DMS114 treated with DMSO at 0.1 percent for 48 hours (cell line): Measurements from ENCODE around the gene FAM153A.
"Not testable (repeated sequence)": the region's sequence is repeated elsewhere in the genome, so short reads cannot be mapped to it uniquely, and the experiment has no call there.

Source experiments
- DNase-seq: peaks from one replicate; lab custom pipeline; 2025; ENCODE audit not compliant: unreplicated experiment; lab: John Stamatoyannopoulos, UW

Gene FAM153A

DNA sequence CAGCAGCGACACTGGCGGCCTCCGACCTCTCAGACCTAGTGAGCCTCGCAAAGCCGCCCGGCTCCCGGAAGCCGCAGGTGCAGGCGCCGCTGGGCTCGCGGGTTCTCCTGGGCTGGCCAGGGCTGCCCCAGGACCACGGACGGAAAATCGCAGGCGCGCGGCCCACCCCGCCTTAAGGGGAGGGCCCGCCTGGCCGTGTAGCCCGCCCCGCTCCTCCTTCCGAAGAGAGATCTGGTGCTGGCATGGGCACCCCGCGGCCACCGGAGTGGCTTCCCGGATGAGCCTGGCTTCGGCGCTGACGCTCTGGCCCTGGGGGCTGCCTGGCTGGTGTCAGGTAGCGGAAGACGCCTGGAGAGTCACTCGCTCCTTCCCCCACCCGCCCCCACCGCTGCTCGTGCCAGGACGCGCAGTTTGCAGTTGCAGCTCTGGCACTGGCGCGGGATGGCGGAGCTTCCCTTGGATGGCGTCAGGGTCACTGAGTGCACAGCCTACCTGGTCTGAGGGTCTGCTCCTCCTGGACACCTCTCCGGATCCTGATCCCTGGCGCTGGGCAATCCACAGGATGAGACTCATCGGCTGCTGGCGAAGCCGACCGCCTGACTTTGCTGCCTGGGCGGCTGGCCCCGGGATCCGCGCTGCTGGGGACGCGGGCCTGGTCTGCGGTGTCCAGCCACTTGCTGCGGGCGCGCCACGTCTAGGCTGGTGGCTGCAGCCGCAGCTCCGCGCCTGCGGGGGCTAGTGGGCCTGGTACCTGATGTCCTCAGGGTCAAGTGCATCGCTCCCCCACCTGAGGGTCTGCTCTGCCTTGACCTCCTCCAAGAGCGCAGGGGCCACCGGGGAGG is at the start of gene FAM153A:
FAM153A (minus strand) TSS at position 108 of the 842 bp plus-strand sequence.
- DNase-seq: not testable (repeated sequence)

GRCh38 chr5:177832287-177832686 is 49.6 kb upstream of the FAM153A start:
- not testable (repeated sequence) for DNase-seq

DNA sequence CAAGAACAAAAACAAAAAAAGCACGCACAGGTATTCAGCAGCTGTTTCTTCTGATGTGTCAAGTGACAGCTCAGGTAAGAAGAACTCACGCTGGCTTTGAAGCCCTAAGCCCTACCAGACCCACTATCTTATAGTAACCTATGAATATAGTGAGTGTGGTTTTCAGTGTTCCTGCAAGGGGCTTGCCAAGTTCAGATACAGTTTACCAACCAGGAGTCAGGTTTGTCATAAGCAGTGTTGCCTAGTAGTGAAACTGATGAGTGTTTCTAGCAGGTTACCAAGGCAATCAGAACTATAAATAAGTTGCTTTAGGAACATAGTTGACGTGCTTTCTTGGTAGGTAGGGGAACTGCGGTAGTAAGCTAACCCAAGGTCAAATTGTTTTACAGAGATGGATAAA is 43.4 kb upstream of the FAM153A start:
- DNase-seq: not testable (repeated sequence)

DNA sequence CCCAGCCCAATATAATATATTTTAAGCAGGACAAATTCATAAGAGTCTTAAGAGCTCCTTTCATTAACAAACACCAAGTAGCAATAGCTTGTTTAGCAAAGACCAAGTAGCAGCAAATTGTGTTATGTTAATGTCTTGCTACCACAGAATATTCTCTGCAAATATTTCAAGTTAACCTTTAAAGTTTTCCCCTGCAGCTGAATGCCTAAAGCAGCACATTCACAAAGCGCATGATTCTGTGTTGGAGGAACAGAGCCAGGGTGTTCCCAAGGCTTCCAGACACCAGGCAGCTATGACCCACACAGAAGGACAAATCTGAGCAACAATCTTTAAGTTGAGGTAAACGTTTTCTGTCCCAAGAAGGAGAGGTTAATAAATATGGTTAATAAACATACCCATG is 42.1 kb upstream of the FAM153A start:
- DNase-seq: not testable (repeated sequence)

DNA sequence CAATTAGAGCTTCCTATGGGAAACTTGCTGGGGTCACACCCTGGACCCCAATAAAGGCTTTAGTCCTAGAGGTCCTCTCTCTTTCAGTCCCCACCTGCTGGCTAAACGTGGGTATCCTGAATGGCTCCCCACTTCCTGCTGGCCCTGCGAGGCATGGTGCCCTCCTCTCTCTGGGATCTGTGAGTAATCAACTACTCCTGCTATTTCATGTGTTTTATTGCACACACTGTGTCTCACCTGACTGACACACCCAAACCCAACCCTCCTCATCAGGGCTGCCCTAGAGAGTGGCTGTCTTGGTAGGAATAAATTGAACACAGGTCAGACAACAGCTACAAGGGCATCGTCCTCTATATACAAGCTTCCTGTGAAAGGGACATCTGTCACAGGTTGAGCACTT is 39.8 kb upstream of the FAM153A start:
- DNase-seq: not testable (repeated sequence)

GRCh38 chr5:177819664-177820063 is 37.0 kb upstream of the FAM153A start:
- not testable (repeated sequence) for DNase-seq

DNA sequence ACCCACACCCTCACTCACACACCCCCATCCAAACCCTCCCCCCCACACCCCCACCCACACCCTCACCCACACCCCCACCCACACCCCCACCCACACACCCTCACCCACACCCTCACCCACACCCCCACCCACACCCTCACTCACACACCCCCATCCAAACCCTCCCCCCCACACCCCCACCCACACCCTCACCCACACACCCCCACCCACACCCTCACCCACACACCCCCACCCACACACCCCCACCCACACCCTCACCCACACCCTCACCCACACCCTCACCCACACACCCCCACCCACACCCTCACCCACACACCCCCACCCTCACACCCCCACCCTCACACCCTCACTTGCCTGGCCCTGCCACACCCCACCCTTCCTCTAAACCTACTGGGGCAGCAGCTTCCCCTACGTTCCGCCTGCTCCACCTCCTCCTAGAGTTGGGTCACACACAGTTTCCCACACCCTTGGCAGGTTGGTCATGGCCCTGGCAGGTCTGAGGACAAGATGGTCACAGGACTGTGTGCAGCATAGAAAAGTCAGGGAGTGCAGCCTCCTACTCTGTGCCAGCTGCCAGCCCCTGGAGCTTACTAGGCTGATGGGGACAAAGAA is 30.2 kb upstream of the FAM153A start:
- DNase-seq: not testable (repeated sequence)

DNA sequence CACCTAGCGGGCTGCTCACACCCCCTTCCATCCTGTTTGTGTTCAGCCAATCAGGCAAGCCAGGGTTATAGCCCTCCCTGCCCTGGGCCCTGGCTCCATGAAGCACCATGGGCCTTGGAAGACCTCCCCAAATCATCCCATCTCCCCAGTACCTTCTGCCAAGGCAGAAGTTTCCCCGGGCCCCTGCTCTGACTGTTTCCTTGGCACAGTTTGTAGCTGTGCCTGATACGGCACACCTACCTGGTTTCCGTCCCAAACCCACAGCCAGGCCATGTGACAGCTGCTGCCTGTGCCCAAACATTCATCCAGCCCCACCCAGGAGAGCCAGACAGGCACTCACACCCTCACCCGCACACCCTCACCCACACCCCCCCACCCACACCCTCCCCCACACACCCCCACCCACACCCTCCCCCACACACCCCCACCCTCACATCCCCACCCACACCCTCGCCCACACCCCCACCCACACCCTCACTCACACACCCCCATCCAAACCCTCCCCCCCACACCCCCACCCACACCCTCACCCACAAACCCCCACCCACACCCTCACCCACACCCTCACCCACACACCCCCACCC is 29.6 kb upstream of the FAM153A start:
- DNase-seq: not testable (repeated sequence)

DNA sequence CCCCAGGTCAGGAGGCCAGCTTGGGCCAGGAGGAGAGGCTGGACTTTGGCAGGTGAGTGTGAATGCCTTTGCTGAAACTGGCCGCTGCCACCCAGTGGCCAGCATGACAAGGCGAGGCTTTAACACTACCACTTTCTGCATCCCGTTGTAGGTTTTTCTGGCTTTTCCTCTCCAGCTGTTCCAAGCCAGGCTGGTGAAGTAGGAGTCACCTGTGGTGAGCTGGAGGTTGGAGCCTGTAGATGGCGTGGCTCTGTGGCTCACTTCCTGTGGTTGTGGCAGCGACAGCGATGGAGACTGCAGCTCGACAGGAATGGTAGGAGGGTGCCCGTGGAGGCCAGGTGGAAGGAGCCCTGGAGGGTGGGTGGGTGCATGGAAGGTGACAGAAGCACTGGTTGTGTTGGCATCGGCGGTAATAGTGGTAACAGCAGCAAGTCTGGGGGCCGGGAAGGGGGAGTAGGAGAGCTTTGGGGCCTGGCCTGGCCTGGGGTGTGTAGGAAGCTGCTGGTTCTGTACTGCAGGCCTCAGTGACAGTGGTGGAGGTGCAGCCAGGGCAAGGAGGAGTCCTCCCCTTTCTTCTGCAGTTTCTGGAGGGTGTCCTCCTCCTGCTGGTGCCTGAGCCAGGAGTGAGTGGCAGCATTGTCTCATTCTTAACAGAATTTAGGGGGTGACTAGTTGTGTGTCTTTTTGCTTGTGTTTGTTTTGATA is 26.7 kb upstream of the FAM153A start:
- DNase-seq: not testable (repeated sequence)

DNA sequence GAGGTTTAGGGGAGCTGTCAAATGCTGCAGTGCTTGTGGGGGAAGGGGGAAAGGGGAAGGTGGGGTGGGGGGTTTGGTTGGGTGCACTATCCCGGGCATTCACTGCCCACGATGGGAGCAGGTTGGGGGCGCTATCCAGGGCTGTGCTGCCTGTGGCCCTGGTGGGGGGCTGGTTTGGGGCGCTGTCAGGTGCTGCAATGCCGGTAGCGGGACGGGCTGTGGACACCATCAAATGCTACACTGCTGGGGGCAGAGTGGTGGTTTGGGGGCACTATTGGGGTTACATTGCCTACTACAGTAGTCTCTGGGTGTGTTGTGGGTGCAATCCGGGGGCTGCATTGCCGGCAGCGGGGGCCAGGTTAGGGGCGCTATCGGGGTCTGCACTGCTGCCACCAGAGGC is 25.7 kb upstream of the FAM153A start:
- not testable (repeated sequence) for DNase-seq

GRCh38 chr5:177807265-177807664 is 24.6 kb upstream of the FAM153A start:
- not testable (repeated sequence) for DNase-seq

GRCh38 chr5:177801427-177801826 is 18.7 kb upstream of the FAM153A start:
- DNase-seq: not testable (repeated sequence)

DNA sequence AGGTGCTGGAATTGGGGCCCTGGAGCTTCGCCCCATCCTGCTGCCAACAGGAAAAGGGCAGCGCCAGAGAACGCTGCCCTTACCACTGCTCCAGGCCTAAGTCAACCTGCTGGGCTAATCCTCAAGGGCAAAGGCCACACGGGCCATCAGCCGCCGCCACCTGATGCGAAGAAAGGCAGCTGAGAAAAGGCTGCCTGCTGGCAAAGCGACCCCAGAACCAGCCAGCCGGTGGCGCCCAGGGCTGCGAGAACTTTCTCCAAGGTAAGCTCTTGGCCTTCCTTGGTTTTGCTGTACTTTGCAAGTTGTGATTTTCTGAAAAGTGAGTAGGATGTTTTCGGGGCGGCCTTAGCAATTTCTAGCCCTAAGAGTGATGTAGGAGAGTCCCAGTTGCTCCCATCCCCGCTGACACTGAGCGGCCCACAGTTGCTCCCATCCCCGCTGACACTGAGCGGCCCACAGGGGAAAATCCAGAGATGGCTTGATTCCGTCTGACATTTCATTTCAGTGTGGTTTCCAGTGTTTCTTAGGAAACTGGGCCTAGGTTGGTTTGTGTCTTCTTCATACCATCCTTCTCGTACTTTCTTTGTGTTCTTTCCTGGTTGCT is 15.6 kb upstream of the FAM153A start:
- not testable (repeated sequence) for DNase-seq

DNA sequence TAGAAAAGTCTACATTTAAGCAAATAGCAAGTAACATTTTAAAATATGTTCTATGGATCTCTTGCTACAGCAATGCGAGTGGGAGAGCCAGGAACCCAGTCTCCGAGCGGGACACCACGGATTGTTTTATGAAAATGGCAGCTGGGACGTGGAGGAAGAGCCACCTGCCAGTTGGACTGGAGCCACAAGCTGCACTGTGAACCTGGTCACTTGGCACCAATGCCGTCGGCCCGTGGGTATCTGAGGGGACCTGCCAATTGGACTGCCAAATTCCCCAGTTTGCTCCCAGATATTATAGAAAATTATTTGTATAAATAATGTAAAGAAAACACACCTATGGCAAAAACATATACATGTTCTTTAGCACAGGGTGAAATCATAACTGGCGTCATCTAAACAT is 10.6 kb upstream of the FAM153A start:
- DNase-seq: not testable (repeated sequence)

DNA sequence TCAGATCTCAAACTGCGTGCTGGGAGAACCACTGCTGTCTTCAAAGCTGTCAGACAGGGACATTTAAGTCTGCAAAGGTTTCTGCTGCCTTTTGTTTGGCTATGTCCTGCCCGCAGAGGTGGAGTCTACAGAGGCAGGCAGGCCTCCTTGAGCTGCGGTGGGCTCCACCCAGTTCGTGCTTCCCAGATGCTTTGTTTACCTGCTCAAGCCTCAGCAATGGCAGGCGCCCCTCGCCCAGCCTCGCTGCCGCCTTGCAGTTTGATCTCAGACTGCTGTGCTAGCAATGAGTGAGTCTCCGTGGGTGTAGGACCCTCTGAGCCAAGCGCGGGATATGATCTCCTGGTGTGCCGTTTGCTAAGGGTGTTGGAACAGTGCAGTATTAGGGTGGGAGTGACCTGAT is 8.9 kb upstream of the FAM153A start:
- DNase-seq: not testable (repeated sequence)

GRCh38 chr5:177782169-177782568 is 530 bp downstream of the FAM153A start:
- DNase-seq: not testable (repeated sequence)

- not testable (repeated sequence) for DNase-seq
Observed at GRCh38 chr5:177771206-177771605, 11.5 kb downstream of the FAM153A start.

DNA sequence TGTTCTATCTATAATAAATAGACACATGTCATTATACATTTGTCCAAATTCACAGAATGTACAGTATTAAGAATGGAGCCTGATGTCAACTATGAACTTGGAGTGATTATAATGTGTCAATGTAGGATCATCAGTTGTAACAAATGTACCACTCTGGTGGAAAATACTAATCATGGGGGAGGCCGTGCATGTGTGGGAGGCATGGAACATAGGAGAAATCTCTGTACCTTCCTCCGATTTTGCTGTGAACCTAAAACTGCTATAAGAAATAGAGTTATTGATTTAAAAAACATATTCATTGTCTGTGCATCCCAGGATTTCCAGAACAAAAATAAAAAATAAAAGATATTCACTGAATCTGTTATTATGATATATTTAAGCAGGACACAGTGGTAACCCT is 12.1 kb downstream of the FAM153A start:
- not testable (repeated sequence) for DNase-seq

DNA sequence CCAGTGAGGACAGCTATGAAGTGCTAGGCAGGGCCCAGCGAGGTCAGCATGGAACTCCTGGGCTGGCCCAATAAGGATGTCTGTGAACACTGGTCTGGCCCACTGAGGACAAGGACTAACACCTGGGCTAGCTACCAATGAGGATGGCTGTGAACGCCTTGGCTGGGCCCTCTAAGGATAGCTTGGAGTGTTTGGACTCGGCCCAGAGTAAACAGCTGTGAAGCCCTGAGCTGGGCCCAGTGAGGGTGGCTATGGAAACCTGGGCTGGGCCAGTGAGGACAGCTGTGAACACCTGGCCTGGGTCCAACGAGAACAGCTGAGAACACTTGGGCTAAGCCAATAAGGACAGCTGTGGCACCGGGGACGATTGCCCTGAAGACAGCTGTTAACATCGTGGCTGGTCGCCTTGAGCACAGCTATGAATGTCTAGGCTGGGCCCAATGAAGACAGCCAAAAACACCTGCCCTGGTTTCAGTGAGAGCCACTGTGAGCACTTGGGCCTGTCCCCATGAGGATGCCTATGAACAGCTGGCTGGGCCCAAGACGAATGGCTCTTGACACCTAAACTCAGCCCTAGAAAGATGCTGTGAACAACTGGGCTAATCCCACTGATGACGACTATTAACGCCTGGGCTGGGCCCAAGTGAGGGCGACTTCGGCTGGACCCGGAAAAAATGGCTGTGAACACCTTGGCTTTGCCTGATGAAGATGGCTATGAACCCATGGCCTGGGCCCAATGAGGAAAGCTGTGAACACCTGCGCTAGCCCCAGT is 18.8 kb downstream of the FAM153A start:
- not testable (repeated sequence) for DNase-seq

DNA sequence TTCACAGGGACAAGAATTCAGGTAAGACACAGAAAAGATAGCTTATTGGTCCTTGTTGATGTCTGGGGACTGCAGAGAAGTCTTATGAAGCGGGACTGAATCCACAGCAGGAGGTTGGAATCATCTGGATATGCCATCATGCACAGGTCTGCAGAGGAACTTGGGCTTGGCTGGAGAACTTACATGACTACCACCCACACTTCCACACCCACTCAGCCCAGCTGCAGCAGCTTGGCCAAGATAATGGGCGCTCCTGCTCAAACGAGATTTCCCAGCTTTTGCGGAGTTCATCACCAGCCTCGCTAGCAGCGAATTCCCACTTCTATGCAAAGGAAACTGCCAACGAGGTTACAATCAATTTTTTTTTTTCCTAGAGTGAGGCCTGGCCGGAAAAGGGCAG is 21.7 kb downstream of the FAM153A start:
- not testable (repeated sequence) for DNase-seq
